Measurements from ENCODE around the gene KIF3B. TPM values are rescaled to one million over a fixed set of nuclear protein-coding genes. Genes with fewer than 3 reads are reported as not detected.
"Not testable (repeated sequence)": the region's sequence is repeated elsewhere in the genome, so short reads cannot be mapped to it uniquely, and the experiment has no call there.

Gene KIF3B
- polyA plus RNA-seq, 1 experiment: 30.5 TPM

DNA sequence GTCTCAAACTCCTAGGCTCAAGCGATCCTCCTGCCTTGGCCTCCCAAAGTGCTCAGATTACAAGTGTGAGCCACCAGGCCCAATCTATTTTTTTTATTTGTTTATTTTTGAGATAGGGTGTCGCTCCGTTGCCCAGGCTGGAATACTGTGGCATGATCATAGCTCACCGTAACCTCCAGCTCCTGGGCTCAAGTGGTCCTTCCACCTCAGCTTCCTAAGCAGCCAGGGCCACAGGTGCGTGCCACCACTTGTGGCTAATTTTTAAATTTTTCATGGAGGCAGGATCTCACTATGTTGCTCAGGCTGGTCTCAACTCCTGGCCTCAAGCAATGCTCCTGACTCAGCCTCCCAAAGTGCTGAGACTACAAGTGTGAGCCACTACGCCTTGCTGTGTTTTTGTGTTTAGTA is 9.8 kb downstream of the KIF3B start:
- H3K9me3 ChIP-seq (ENCODE audit: control insufficient read depth, insufficient read depth, low read length): no peaks in the 10 kb centered on the region
- POLR2A ChIA-PET: no interaction called here
- no peak overlapping the region for H3K4me3 ChIP-seq (ENCODE audit: low read depth, low read length)
- no peak overlapping the region for H3K27ac ChIP-seq (ENCODE audit: low read depth, low read length)
- DNase-seq (ENCODE audit: low read depth, low spot score): no peak
- TF ChIP-seq, protein P1, sequence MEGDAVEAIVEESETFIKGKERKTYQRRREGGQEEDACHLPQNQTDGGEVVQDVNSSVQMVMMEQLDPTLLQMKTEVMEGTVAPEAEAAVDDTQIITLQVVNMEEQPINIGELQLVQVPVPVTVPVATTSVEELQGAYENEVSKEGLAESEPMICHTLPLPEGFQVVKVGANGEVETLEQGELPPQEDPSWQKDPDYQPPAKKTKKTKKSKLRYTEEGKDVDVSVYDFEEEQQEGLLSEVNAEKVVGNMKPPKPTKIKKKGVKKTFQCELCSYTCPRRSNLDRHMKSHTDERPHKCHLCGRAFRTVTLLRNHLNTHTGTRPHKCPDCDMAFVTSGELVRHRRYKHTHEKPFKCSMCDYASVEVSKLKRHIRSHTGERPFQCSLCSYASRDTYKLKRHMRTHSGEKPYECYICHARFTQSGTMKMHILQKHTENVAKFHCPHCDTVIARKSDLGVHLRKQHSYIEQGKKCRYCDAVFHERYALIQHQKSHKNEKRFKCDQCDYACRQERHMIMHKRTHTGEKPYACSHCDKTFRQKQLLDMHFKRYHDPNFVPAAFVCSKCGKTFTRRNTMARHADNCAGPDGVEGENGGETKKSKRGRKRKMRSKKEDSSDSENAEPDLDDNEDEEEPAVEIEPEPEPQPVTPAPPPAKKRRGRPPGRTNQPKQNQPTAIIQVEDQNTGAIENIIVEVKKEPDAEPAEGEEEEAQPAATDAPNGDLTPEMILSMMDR (IDR thresholded peaks at IDR 0.05; ENCODE audit: low read depth, low read length): no peak
- CTCF ChIA-PET: no interaction called here
- H3K27me3 ChIP-seq (ENCODE audit: control insufficient read depth, insufficient read depth, low read length): no peaks in the 10 kb centered on the region

DNA sequence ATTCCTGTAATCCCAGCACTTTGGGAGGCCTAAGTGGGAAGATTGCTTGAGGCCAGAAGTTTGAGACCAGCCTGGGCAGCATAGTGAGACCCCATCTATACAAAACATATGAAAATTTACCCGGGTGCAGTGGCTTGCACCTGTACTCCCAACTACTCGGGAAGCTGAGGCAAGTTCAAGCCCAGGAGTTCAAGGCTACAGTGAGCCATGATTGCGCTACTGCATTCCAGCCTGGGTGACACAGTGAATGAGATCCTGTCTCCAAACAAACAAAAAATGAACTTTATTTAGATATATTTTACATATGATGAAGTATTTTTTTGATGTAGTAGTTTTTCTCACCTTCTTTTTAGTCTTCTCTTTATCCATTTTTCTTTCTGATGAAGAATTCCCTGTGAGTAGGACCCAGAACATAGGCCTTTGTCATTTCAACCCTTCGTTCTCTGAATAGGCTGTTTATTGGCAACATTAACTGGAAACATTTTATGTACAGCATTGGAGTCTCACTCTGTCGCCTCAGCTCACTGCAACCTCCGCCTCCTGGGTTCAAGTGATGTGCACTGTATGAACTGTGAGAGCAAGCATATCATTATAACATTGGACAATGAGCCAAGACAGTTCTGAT is 10.9 kb downstream of the KIF3B start:
- H3K4me3 ChIP-seq (ENCODE audit: low read depth, low read length): no peak overlapping the region
- ChIA-PET POLR2A (no interaction called here), CTCF (no interaction called here)
- no peaks in the 10 kb centered on the region for H3K27me3 ChIP-seq (ENCODE audit: control insufficient read depth, insufficient read depth, low read length)
- no peaks in the 10 kb centered on the region for H3K9me3 ChIP-seq (ENCODE audit: control insufficient read depth, insufficient read depth, low read length)
- no peak for DNase-seq (ENCODE audit: low read depth, low spot score)
- H3K27ac ChIP-seq (ENCODE audit: low read depth, low read length): no peak overlapping the region
- TF ChIP-seq, protein P1 (IDR thresholded peaks at IDR 0.05; ENCODE audit: low read depth, low read length): no peak

DNA sequence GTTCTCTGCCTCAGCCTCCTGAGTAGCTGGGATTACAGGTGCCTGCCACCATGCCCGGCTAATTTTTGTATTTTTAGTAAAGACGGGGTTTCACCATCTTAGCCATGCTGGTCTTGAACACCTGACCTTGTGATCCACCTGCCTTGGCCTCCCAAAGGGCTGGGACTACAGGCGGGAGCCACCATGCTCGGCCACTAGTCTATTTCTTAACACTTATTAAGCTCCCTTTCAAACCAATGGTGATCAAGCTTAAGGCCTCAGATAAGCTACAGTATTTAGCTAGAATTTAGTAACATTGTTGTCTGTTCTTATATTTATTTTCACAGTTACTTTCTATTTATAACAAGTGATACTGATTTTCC is 11.8 kb downstream of the KIF3B start:
- H3K4me3 ChIP-seq (ENCODE audit: low read depth, low read length); H3K27ac ChIP-seq (ENCODE audit: low read depth, low read length); H3K9me3 ChIP-seq (ENCODE audit: control insufficient read depth, insufficient read depth, low read length); DNase-seq (ENCODE audit: low read depth, low spot score); H3K27me3 ChIP-seq (ENCODE audit: control insufficient read depth, insufficient read depth, low read length); CTCF ChIA-PET: not testable (repeated sequence)
- POLR2A ChIA-PET: interaction anchor here (0.6 kb wide), 2 partner anchors 52 to 145 kb away, joined by 3 to 4 read pairs; no protein-coding TSS in a partner anchor

DNA sequence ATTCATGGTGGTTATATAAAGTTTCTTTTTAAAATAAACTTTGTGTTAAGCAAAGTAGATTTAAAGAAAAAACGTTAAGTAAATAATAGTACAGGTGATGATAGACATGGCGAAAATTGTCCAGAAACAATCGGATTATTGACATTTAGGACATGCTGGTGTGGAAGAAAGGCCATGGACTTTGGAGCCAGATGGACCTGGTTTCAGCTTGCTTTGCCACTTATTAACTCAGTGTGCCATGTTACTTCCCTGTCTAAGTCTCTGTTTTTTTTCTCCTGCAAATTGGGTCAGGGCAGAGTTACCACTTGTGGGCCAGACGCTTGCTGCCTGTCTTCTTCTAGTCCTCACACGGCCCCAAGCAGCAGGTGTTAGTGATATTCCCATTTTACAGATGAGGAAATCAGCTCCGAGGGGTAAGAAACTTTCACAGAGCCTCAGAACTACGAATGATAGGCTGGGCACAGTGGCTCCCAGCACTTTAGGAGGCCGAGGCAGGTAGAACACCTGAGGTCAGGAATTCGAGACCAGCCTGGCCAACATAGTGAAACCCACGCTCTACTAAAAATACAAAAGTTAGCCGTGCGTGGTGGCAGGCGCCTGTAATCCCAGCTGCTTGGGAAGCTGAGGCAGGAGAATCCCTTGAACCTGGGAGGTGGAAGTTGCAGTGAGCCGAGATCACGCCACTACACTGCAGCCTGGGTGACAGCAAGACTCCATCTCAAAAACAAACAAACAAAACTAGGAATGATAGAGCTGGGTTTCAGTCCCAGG is 12.4 kb downstream of the KIF3B start:
- Histone ChIP-seq H3K4me3 (ENCODE audit: low read depth, low read length) (no peak overlapping the region), H3K27me3 (ENCODE audit: control insufficient read depth, insufficient read depth, low read length) (no peaks in the 10 kb centered on the region), H3K27ac (ENCODE audit: low read depth, low read length) (no peak overlapping the region), H3K9me3 (ENCODE audit: control insufficient read depth, insufficient read depth, low read length) (no peaks in the 10 kb centered on the region)
- TF ChIP-seq, protein P1 (IDR thresholded peaks at IDR 0.05; ENCODE audit: low read depth, low read length): no peak
- ChIA-PET CTCF (no interaction called here), POLR2A (interaction anchor here (0.6 kb wide), 2 partner anchors 52 to 144 kb away, joined by 3 to 4 read pairs; no protein-coding TSS in a partner anchor)
- DNase-seq (ENCODE audit: low read depth, low spot score): no peak

DNA sequence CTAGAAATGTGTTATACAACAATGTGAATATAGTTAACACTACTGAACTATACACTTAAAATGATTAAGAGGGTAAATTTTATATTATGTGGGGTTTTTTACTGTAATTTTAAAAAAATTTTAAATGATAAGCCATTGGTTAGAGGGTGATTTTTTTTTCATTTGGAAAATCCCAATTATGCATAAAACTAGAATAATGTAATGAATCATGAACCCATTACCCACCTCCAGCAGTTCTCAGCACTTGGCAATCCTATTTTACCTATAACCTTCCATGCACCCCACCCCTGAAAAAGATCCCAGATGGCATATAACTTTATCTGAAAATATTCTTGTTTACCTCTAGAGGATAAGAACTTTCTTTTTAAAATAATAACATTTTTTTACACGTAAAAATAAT is 13.7 kb downstream of the KIF3B start:
- no peaks in the 10 kb centered on the region for H3K9me3 ChIP-seq (ENCODE audit: control insufficient read depth, insufficient read depth, low read length)
- H3K27ac ChIP-seq (ENCODE audit: low read depth, low read length): no peak overlapping the region
- H3K27me3 ChIP-seq (ENCODE audit: control insufficient read depth, insufficient read depth, low read length): no peaks in the 10 kb centered on the region
- POLR2A ChIA-PET: no interaction called here
- DNase-seq (ENCODE audit: low read depth, low spot score): no peak
- TF ChIP-seq, protein P1 (IDR thresholded peaks at IDR 0.05; ENCODE audit: low read depth, low read length): no peak
- no peak overlapping the region for H3K4me3 ChIP-seq (ENCODE audit: low read depth, low read length)
- CTCF ChIA-PET: interaction anchor here (0.5 kb wide), 1 partner anchor 80 kb away, joined by 9 read pairs; no protein-coding TSS in a partner anchor

Data from AG04450 (cell line).